GM10248 (cell line): ENCODE data around the gene MAPK10.

Source experiments
- CTCF ChIA-PET: fragments of 300-600 bp; sonication (Branson Sonifier 250); formaldehyde crosslinking; extraction: SDS; loops from one replicate; lab custom pipeline; 2021; ENCODE audit warnings: antibody characterized with exemption; lab: Yijun Ruan, JAX
- POLR2A ChIA-PET: fragments of 350-650 bp; sonication (Branson Sonifier 250); formaldehyde crosslinking; extraction: SDS; loops from one replicate; lab custom pipeline; 2020; ENCODE audit warnings: antibody characterized with exemption; lab: Yijun Ruan, JAX
- DNase-seq: peaks from one replicate; pipeline ENCODE4 v3.0.0; 2012; ENCODE audit errors: extremely low spot score
- CTCF ChIP-seq: IDR thresholded peaks from 2 replicates; pipeline ENCODE4 v1.5.1; 2012; ENCODE audit warnings: mild to moderate bottlenecking, low read depth; ENCODE audit errors: extremely low read depth, missing control alignments, control extremely low read depth

The MAPK10 gene

GRCh38 chr4:86055898-86056297, 304.0 kb downstream of the MAPK10 start:
- ChIA-PET POLR2A (no interaction called here), CTCF (interaction anchor here (2.1 kb wide), 1 partner anchor 11 kb away, joined by 7 read pairs; no protein-coding TSS in a partner anchor)
- TF ChIP-seq CTCF, result no peak

GRCh38 chr4:86054286-86055032, 305.4 kb downstream of the MAPK10 start:
- TF ChIP-seq CTCF, result no peak
- no peak for DNase-seq
- ChIA-PET CTCF (interaction anchor here (1.8 kb wide), 1 partner anchor 10 kb away, joined by 11 read pairs; no protein-coding TSS in a partner anchor), POLR2A (interaction anchor here (0.6 kb wide), 1 partner anchor 20 kb away, joined by 8 read pairs; no protein-coding TSS in a partner anchor)

More at GRCh38 chr4:86055898-86056297, 304.0 kb downstream of the MAPK10 start:
- no peak for DNase-seq

GRCh38 chr4:86050496-86050895, 309.4 kb downstream of the MAPK10 start:
- POLR2A ChIA-PET, result no interaction called here
- CTCF ChIA-PET, result interaction anchor here (0.9 to 1.5 kb wide), 4 partner anchors 9 to 19 kb away, joined by 3 to 5 read pairs (median 4); no protein-coding TSS in a partner anchor

GRCh38 chr4:86048426-86048825, 311.4 kb downstream of the MAPK10 start:
- ChIA-PET CTCF (no interaction called here), POLR2A (no interaction called here)
- no peak for TF ChIP-seq CTCF
- no peak for DNase-seq

More at GRCh38 chr4:86050496-86050895, 309.4 kb downstream of the MAPK10 start:
- TF ChIP-seq CTCF, result no peak
- DNase-seq, result no peak

- ChIA-PET POLR2A (no interaction called here), CTCF (interaction anchor here (0.8 to 4.7 kb wide), 9 partner anchors 8 to 959 kb away, joined by 3 to 21 read pairs (median 7); no protein-coding TSS in a partner anchor)
- no peak for DNase-seq
- TF ChIP-seq CTCF, result no peak
Observed at GRCh38 chr4:86044593-86044985, 315.3 kb downstream of the MAPK10 start.

GRCh38 chr4:86043755-86044592, 315.9 kb downstream of the MAPK10 start:
- POLR2A ChIA-PET, result no interaction called here
- TF ChIP-seq CTCF, result peak; percentile 69
- CTCF ChIA-PET, result interaction anchor here (1.1 to 4.7 kb wide), 12 partner anchors 8 to 959 kb away, joined by 3 to 21 read pairs (median 6); no protein-coding TSS in a partner anchor
- peak; percentile 8 for DNase-seq
